ENCODE measurements around the gene ARFGAP1. TPM values are rescaled to one million over a fixed set of nuclear protein-coding genes. Genes with fewer than 3 reads are reported as not detected.

ARFGAP1 gene
- total RNA-seq, 4 donors from 2014 or later: 31.0 to 55.1 (median 36.9) TPM

- TF ChIP-seq POLR2A (IDR thresholded peaks at IDR 0.05) (no peak), CTCF (IDR thresholded peaks at IDR 0.05) (no peak)
- DNase-seq (ENCODE audit: low spot score in 2 of 2): no peak
- H3K4me3 ChIP-seq (ENCODE audit: low read depth, poor library complexity, severe bottlenecking): no peak overlapping the region
- intact Hi-C loops (cut with DNase I; ENCODE audit: low total_unique reads): no loop called here
- 86 to 95% methylated on average over 4 to 10 of the region's 10 CpGs for WGBS, 2 donors
Observed at GRCh38 chr20:63264000-63264399, 8.6 kb upstream of the ARFGAP1 start.

GRCh38 chr20:63264519-63264918, 8.1 kb upstream of the ARFGAP1 start:
- TF ChIP-seq CTCF (IDR thresholded peaks at IDR 0.05) (no peak), POLR2A (IDR thresholded peaks at IDR 0.05) (no peak)
- WGBS, 2 donors: 41 to 43% methylated on average over 14 of the region's 14 CpGs
- no peak overlapping the region for H3K4me3 ChIP-seq (ENCODE audit: low read depth, poor library complexity, severe bottlenecking)
- intact Hi-C loops (cut with DNase I; ENCODE audit: low total_unique reads): no loop called here
- DNase-seq (ENCODE audit: low spot score in 2 of 2): no peak

GRCh38 chr20:63265891-63266515, 6.6 kb upstream of the ARFGAP1 start:
- WGBS, 2 donors: 64 to 67% methylated on average over 12 of the region's 12 CpGs

GRCh38 chr20:63267691-63268090, 4.9 kb upstream of the ARFGAP1 start:
- WGBS, 2 donors: 67 to 71% methylated on average over 9 of the region's 9 CpGs
- no peak overlapping the region for H3K4me3 ChIP-seq (ENCODE audit: low read depth, poor library complexity, severe bottlenecking)
- DNase-seq (ENCODE audit: low spot score in 2 of 2): no peak
- no peak for TF ChIP-seq POLR2A (IDR thresholded peaks at IDR 0.05)
- TF ChIP-seq CTCF (IDR thresholded peaks at IDR 0.05): no peak
- intact Hi-C loops (cut with DNase I; ENCODE audit: low total_unique reads): no loop called here

More at GRCh38 chr20:63265891-63266515, 6.6 kb upstream of the ARFGAP1 start:
- no peak overlapping the region for H3K4me3 ChIP-seq (ENCODE audit: low read depth, poor library complexity, severe bottlenecking)
- no peak for TF ChIP-seq CTCF (IDR thresholded peaks at IDR 0.05)
- TF ChIP-seq POLR2A (IDR thresholded peaks at IDR 0.05): no peak
- intact Hi-C loops (cut with DNase I; ENCODE audit: low total_unique reads): no loop called here
- DNase-seq (ENCODE audit: low spot score in 2 of 2): no peak

- H3K4me3 ChIP-seq (ENCODE audit: low read depth, poor library complexity, severe bottlenecking): no peak overlapping the region
- intact Hi-C loops (cut with DNase I; ENCODE audit: low total_unique reads): no loop called here
- TF ChIP-seq CTCF (IDR thresholded peaks at IDR 0.05) (no peak), POLR2A (IDR thresholded peaks at IDR 0.05) (no peak)
- WGBS, 2 donors: 47 to 49% methylated on average over 7 of the region's 7 CpGs
- DNase-seq (ENCODE audit: low spot score in 2 of 2): no peak
Observed at GRCh38 chr20:63268256-63268655, 4.4 kb upstream of the ARFGAP1 start.

Data from lower leg skin (tissue), 4 donors.